Activated naive CD4-positive, alpha-beta T cell treated with anti-CD3 and anti-CD28 coated beads, Interleukin-2, amount 50 U/mL, for 24 hours (primary cell): ENCODE data around the gene PTPRG.

ENCODE experiments used
- H3K27ac Mint-ChIP-seq: one replicate; pipeline ENCODE4 v1.8.0; 2021; ENCODE audit warnings: mild to moderate bottlenecking, mixed read lengths
- H3K27me3 Mint-ChIP-seq: one replicate; pipeline ENCODE4 v1.8.0; 2021; ENCODE audit warnings: mixed read lengths
- H3K36me3 Mint-ChIP-seq: one replicate; pipeline ENCODE4 v1.8.0; 2021; ENCODE audit warnings: mixed read lengths
- H3K4me1 Mint-ChIP-seq: one replicate; pipeline ENCODE4 v1.8.0; 2021; ENCODE audit warnings: mixed read lengths
- H3K4me3 Mint-ChIP-seq: one replicate; pipeline ENCODE4 v1.8.0; 2021; ENCODE audit warnings: mild to moderate bottlenecking, mixed read lengths
- H3K9me3 Mint-ChIP-seq: one replicate; pipeline ENCODE4 v1.8.0; 2021; ENCODE audit warnings: mixed read lengths

The PTPRG gene

DNA sequence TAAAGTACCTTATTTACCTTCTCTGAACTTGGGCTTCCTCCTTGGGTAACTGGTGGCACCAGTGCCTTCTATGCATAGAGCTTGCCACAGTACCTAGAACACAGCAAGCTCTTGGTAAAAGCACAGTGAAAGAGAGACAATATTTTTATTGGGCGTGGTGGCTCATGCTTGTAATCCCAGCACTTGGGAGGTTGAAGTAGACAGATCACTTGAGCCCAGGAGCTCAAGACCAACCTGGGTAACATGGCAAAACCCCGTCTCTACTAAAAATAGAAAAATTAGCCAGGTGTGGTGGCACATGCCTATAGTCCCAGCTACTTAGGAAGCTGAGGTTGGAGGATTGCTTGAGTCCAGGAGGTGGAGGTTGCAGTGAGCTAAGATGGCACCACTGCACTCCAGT, 285.1 kb downstream of the PTPRG start:
- Mint-ChIP-seq H3K27me3 (peaks cover 3% of the 10 kb centered on the region), H3K36me3 (no peaks in the 10 kb centered on the region), H3K4me3 (no peak overlapping the region), H3K27ac (no peak overlapping the region), H3K9me3 (no peaks in the 10 kb centered on the region), H3K4me1 (no peaks in the 10 kb centered on the region)

DNA sequence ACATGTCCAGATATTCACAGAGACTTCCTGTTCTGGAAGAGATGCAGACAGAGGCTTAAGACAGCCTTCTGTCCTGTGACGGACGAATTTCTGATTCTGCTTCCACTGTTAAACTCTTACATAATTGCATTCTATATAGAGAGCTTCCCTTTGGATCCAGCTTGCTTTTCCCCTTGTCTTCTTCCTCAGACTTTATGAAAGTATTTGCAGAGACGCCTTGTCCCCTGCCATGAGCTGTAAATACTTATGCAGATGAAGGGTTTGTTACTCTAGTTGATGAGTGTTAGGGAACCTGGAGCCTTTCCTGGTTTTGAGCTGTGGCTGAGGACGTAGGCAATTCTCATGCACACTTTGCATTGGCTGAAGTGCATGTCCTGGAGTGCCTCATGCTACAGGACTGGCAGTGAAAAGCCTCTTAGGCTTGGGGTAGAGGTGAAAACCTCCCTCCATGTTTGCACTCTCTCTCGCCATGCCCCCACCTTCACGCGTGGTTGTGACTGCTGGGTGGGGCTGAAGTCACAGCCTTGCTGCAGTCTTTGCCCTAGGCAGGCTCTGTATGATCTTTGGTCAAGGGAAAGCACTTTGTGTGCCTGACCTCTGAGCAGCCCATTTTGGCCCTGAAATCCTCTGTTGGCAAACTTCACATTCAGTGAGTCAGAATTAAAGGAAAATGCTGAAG, 286.6 kb downstream of the PTPRG start:
- Mint-ChIP-seq H3K4me1 (no peaks in the 10 kb centered on the region), H3K9me3 (no peaks in the 10 kb centered on the region), H3K27me3 (peaks cover 3% of the 10 kb centered on the region), H3K27ac (no peak overlapping the region), H3K36me3 (no peaks in the 10 kb centered on the region), H3K4me3 (no peak overlapping the region)

DNA sequence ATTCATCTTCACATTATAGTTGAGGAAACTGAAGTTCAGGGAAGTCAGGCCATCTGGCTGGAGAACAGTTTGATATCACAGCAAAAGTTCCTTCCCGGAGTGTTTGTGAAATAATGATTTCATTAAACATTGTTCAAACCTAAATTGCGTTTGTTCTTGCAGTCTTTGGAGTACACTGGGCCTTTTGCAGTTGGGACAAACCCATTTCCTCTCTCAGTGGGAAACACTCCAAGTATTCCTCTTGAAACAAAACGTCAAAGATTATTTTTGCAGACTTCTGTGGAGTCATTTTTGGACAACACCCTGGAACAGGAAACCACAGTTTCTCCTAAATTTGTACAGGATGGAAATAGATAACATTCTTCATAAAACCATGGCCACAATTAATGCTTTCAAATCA, 287.5 kb downstream of the PTPRG start:
- Mint-ChIP-seq H3K27me3 (peaks cover 3% of the 10 kb centered on the region), H3K4me1 (no peaks in the 10 kb centered on the region), H3K27ac (no peak overlapping the region), H3K9me3 (no peaks in the 10 kb centered on the region), H3K36me3 (no peaks in the 10 kb centered on the region), H3K4me3 (no peak overlapping the region)

DNA sequence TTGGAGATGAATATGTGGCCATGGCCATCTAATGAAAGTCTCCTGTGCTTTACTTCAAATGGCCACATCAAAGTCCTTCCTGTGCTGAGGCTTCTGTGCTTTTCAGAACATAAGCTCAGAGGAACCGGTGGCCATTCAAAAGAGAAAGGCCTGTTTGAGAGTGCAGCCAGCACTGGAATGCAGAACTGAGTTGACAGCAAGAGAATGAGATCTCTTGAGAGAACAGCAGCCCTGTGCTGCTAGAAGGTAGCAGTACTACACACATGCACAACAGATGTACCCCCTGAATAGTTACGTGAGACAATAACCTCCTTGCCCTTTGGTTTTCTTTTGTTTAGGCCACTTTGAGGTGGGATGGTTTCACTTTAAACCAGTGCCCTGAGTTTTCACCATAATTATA, 292.5 kb downstream of the PTPRG start:
- Mint-ChIP-seq H3K4me1 (no peaks in the 10 kb centered on the region), H3K27me3 (peaks cover 2% of the 10 kb centered on the region), H3K36me3 (no peaks in the 10 kb centered on the region), H3K9me3 (peaks cover 2% of the 10 kb centered on the region), H3K4me3 (no peak overlapping the region), H3K27ac (no peak overlapping the region)

DNA sequence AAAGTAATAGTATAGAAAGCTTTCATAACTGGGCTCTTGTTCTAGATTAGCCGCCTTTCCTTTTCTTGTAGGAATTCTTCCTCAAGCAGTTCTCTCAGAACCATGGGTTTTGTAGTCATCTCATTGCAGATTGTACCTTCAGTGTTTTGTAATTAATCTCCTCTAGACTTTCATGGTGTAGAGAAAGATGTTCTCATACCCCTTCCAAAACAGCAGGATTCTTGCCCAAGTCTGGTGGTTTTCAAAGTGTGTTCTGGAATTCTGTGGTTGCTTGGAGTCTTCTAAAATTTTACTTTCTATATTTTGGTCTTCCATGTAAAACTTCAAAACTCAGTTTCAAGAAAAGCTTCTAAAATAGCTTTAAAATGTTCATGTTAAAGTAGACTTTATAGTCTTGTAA, 293.8 kb downstream of the PTPRG start:
- Mint-ChIP-seq H3K4me3 (no peak overlapping the region), H3K36me3 (no peaks in the 10 kb centered on the region), H3K27ac (no peak overlapping the region), H3K9me3 (peaks cover 4% of the 10 kb centered on the region), H3K4me1 (no peaks in the 10 kb centered on the region), H3K27me3 (peaks cover 5% of the 10 kb centered on the region)

DNA sequence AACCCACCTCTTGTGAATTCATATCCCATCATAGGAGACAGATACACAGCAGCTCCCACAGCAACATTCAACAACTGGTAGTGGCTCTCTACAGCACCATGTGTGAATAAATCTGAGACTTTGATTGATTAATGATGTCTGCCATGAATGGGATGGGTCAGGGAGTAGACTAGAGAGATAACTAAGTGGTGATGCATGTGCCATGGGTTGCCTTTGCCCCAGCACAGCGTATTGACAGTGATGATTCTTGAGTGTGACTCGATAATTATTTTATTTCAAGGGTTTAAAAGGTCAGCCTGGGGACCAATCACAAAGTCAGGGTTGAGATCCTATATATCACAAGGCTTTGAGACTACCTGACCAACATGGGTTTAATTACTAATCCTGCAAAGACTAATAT, 295.9 kb downstream of the PTPRG start:
- Mint-ChIP-seq H3K9me3 (peaks cover 4% of the 10 kb centered on the region), H3K27me3 (peaks cover 5% of the 10 kb centered on the region), H3K4me3 (no peak overlapping the region), H3K4me1 (no peaks in the 10 kb centered on the region), H3K36me3 (no peaks in the 10 kb centered on the region), H3K27ac (no peak overlapping the region)

DNA sequence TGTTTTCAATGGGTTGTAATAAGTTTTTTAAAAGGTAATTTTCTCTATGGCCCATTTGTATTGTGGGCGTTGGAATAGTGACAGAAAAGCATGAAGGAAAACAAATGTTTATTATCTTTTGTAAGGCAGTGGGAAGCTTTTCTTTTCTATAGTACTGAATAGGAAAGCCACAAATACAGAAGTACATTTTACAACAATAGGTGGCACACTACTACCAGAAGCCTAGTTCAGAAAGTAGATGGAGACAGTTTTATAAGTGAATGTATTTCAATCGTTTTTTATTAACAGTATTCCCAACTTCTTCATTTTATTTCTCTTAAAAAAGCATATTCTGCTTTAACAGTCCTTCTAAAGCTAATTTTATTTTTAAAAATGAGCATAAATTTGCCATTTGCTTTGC, 296.7 kb downstream of the PTPRG start:
- Mint-ChIP-seq H3K4me1 (no peaks in the 10 kb centered on the region), H3K9me3 (peaks cover 4% of the 10 kb centered on the region), H3K4me3 (no peak overlapping the region), H3K27ac (no peak overlapping the region), H3K27me3 (peaks cover 5% of the 10 kb centered on the region), H3K36me3 (no peaks in the 10 kb centered on the region)

DNA sequence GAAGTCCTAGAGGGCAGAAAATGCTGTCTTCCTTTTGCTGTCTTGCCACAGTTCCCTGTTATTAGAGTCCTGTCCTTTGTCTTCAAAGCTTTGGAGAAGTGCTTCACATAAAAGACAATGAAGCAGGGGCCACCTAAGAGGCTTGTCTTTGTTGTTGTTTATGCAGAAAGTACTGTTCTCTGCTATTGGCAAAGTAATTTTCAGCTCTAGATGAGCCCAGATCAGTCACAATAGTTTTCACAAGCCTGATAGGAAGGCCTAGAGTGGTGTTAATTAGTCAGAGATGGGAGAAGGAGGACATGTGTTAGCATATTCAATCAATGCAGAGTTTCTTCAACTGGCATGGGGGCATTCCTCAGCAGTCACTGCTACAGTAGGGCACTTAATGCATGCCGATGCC, 300.0 kb downstream of the PTPRG start:
- H3K4me3 Mint-ChIP-seq, result no peak overlapping the region

DNA sequence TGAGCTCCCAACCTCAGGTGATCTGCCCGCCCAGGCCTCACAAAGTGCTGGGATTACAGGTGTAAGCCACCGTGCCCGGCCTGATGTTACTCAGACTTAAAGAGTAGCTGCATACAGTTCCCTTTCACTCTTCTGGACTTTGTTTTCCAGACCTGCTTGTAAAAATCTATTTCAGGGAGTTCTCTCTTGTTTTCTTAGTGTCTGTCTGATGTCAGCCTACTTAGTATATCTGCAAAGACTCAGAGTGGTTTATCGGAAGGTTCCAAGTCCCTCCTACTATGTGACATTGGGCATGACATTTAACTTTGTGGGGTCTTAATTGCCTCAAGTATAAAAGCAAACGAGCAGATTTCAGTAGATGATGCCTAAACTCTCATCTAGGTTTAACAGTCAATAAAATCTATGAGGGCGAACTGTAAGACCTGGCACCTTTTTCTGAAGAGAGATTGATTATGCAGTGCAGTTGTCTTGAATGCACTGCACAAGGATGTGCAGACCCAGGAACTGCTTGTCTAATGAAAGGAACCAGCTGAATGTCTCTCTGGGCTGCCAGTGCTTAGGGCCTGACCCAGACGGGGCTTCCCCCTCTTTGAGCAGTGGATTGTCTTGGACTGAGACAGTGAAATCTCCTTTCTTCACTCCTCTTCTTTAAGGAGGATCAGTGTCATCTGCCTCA, 301.4 kb downstream of the PTPRG start:
- Mint-ChIP-seq H3K4me1 (no peaks in the 10 kb centered on the region), H3K27me3 (peaks cover 5% of the 10 kb centered on the region), H3K27ac (no peak overlapping the region), H3K9me3 (peaks cover 4% of the 10 kb centered on the region), H3K36me3 (no peaks in the 10 kb centered on the region), H3K4me3 (no peak overlapping the region)

More for the DNA sequence above, 300.0 kb downstream of the PTPRG start:
- no peaks in the 10 kb centered on the region for H3K36me3 Mint-ChIP-seq
- no peak overlapping the region for H3K27ac Mint-ChIP-seq
- H3K9me3 Mint-ChIP-seq, result peaks cover 4% of the 10 kb centered on the region
- peaks cover 5% of the 10 kb centered on the region for H3K27me3 Mint-ChIP-seq
- no peaks in the 10 kb centered on the region for H3K4me1 Mint-ChIP-seq

DNA sequence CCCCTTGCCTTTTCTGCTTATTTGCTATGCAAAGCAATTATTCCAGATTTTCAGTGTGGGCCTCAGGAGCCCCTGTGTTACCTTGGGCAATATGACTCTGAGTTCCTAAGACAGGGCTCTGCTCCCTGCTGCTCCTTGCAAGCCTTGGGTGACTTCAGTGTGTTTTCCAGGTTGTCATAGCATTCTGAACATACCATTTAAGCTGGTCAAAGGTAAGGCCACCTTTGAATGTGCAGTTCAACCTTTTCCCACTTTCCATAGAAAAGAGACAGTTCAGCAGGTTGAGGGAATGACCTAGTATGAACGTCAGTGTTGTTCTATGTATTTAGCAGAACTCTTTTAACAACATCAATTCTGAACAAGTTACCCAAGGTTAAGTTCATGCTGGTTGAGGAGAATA, 302.2 kb downstream of the PTPRG start:
- H3K27ac Mint-ChIP-seq, result no peak overlapping the region
- peaks cover 7% of the 10 kb centered on the region for H3K9me3 Mint-ChIP-seq
- no peaks in the 10 kb centered on the region for H3K4me1 Mint-ChIP-seq
- H3K4me3 Mint-ChIP-seq, result no peak overlapping the region
- H3K27me3 Mint-ChIP-seq, result peaks cover 5% of the 10 kb centered on the region
- H3K36me3 Mint-ChIP-seq, result no peaks in the 10 kb centered on the region

DNA sequence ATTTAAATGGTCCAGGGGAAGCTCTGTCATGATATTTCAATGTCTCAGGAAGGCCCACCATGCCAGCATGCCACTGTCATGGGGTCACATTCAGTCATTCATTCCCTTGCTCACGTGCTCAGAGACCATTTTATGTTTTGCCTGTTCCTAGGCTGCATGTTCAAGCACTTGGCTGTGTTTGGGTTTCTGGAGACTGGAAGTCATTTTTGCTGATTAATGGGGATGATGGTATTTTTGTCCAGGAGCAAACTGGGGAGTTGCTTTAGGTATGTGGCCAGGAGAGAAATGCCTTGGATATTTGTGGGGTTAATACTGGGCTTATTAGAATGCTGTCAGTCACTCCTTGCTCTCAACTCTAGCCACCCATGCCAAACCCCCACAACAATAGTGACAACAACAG, 303.5 kb downstream of the PTPRG start:
- no peak overlapping the region for H3K27ac Mint-ChIP-seq
- H3K9me3 Mint-ChIP-seq, result peaks cover 4% of the 10 kb centered on the region

DNA sequence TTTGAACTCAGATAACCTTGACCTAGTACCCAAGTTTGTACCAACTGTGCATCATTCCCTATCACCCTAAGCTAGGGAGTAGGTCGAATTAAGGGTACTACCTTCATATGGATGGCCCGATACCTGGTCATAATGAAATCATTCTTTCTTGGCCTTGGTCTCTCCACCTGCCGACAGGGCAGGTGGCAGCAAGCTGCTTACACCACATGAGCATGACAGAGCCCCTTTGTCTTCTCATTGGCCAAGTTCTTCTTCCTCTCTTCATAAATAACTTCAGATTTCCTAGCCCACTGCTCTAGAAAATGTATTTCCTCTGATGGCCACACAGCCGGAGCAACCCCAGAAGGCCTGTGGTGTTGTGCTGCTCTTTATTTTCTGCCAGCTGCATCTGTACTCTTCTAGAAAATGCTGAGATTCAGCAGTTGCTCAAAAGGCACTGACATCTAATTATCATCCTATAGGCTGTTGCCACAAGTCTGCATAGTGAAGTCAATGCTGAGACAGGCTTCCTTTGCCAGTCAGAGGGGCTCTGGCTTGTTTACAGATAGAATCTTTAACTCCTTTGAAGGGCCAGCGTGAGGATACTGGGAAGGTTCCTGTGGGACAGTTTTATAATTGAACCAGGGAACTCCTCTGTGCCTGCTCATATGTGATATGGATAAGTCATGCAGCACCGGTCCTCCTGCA, 304.2 kb downstream of the PTPRG start:
- Mint-ChIP-seq H3K27ac (no peak overlapping the region), H3K9me3 (peaks cover 4% of the 10 kb centered on the region), H3K4me1 (no peaks in the 10 kb centered on the region), H3K4me3 (no peak overlapping the region), H3K36me3 (no peaks in the 10 kb centered on the region), H3K27me3 (peaks cover 3% of the 10 kb centered on the region)

More for the DNA sequence above, 303.5 kb downstream of the PTPRG start:
- Mint-ChIP-seq H3K36me3 (no peaks in the 10 kb centered on the region), H3K4me3 (no peak overlapping the region), H3K27me3 (peaks cover 3% of the 10 kb centered on the region), H3K4me1 (no peaks in the 10 kb centered on the region)

DNA sequence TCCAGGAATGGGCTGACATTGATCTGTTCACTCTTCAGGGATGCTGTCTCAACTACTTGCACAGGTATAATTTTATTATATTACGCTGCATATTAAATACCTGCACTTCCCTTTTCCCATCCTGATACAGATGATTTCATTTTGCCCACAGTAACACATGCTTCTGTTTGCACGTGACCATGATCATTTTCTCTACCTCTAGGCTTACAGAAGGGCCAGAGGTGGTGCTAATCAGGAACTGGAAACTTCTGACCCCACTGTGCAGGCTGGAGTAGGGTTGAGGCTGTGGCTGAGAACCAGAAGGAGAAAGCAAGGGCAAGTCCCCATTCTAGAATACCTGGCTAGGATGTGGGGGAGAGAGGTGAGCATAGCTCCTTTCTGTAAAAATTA, 304.8 kb downstream of the PTPRG start:
- Mint-ChIP-seq H3K36me3 (no peaks in the 10 kb centered on the region), H3K9me3 (peaks cover 4% of the 10 kb centered on the region), H3K27ac (no peak overlapping the region), H3K4me1 (no peaks in the 10 kb centered on the region), H3K27me3 (peaks cover 3% of the 10 kb centered on the region), H3K4me3 (no peak overlapping the region)

DNA sequence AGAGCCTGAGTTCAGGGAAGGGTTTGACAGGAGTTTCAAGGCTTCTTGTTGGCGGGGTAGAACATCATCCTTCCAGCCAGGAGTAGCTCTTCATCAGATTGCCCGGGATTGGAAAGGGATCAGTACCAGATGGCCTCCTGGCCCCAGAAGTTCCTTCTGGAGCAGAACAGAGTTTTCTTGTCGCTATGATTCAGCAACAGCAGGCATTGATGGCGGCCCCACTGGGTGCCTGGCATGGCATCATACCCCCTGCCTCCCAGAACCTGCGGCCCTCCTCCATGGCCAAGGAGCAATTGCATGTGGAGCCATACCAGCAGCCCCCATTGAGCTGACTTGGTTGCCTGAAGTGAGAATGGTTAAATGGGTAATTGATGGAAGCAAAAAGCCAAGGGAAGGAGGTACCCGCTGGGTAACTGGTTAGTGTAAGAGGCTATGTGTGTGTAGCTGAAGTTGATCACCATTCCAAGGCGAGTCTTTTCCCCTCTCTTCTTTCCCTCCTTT, 305.6 kb downstream of the PTPRG start:
- Mint-ChIP-seq H3K27me3 (peaks cover 3% of the 10 kb centered on the region), H3K36me3 (no peaks in the 10 kb centered on the region), H3K27ac (no peak overlapping the region), H3K9me3 (peaks cover 6% of the 10 kb centered on the region), H3K4me3 (no peak overlapping the region), H3K4me1 (no peaks in the 10 kb centered on the region)

DNA sequence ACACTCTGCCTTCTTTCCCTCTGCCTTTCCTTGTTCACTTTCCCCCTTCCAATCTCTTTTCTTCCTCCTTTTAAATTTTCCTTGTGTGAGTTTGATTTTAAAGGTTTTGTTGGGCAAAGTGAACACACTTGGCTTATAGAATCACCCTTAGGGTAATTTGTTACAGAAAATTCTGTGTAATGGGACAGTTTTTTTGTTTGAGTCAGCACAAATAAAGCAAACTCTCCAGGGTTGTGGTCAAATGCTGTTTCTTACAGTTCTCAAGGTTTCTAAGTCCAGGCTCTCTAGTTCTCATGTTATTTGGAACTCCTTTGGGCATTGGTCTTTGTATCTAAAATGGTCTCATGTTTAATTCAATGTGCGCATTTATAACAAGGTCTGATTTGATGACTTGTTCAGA, 307.1 kb downstream of the PTPRG start:
- no peaks in the 10 kb centered on the region for H3K4me1 Mint-ChIP-seq
- no peak overlapping the region for H3K27ac Mint-ChIP-seq
- no peak overlapping the region for H3K4me3 Mint-ChIP-seq
- peaks cover 8% of the 10 kb centered on the region for H3K9me3 Mint-ChIP-seq
- H3K36me3 Mint-ChIP-seq, result no peaks in the 10 kb centered on the region
- peaks cover 3% of the 10 kb centered on the region for H3K27me3 Mint-ChIP-seq

DNA sequence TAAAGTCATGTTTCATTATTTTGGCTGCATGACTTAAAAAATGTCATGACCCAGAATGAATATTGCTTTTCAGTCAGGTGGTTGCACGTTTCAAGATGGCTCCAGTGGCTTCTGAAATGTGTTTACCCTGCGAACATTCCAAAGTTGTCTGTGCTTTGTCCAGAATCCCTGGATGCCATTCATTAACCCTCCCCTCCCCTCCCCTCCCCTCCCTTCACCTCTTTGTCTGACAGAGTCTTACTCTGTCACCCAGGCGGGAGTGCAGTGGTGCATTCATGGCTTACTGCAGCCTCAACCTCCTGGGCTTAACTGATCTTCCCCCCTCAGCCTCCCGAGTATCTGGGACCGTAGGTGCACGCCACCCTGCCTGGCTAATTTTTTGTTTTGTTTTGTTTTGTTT, 308.0 kb downstream of the PTPRG start:
- H3K27me3 Mint-ChIP-seq, result peaks cover 4% of the 10 kb centered on the region
- H3K36me3 Mint-ChIP-seq, result no peaks in the 10 kb centered on the region
- no peak overlapping the region for H3K4me3 Mint-ChIP-seq
- H3K27ac Mint-ChIP-seq, result no peak overlapping the region
- peaks cover 8% of the 10 kb centered on the region for H3K9me3 Mint-ChIP-seq
- H3K4me1 Mint-ChIP-seq, result no peaks in the 10 kb centered on the region
